GM23338 (cell line): Measurements from ENCODE around the gene TRIO. TPM values are rescaled to one million over a fixed set of nuclear protein-coding genes. Genes with fewer than 3 reads are reported as not detected.

Experiments
- ATAC-seq: fragments of 200-7000 bp; cut with Tn5 transposase; 3 replicates; pipeline ENCODE4 v1.9.1; 2020
- DNase-seq: peaks from one replicate; pipeline ENCODE4 v3.0.0-alpha.2; 2015; ENCODE audit warnings: low spot score
- H2AFZ ChIP-seq: fragments of 200-600 bp; sonication (generic); 2 replicates; pipeline ENCODE4 v1.8.0; 2016; ENCODE audit warnings: antibody characterized with exemption, mild to moderate bottlenecking, moderate library complexity
- H3F3A ChIP-seq: fragments of 200-600 bp; sonication (generic); replicated peaks from 2 replicates; pipeline ENCODE4 v1.8.0; 2017; ENCODE audit warnings: antibody characterized with exemption, mixed run types, low read depth
- H3K27ac ChIP-seq: fragments of 200-600 bp; sonication (generic); 2 replicates; pipeline ENCODE4 v1.6.1; 2016; ENCODE audit warnings: low read depth
- H3K27me3 ChIP-seq: fragments of 200-600 bp; sonication (generic); 2 replicates; pipeline ENCODE4 v1.8.0; 2016; ENCODE audit warnings: mild to moderate bottlenecking, mixed run types, moderate library complexity; ENCODE audit not compliant: insufficient read depth
- H3K36me3 ChIP-seq: fragments of 200-600 bp; sonication (generic); 2 replicates; pipeline ENCODE4 v1.8.0; 2016; ENCODE audit warnings: mild to moderate bottlenecking; ENCODE audit not compliant: insufficient read depth
- H3K4me1 ChIP-seq: fragments of 200-600 bp; sonication (generic); 2 replicates; pipeline ENCODE4 v1.8.0; 2016; ENCODE audit warnings: mild to moderate bottlenecking, moderate library complexity; ENCODE audit not compliant: insufficient read depth
- H3K4me2 ChIP-seq: fragments of 200-600 bp; sonication (generic); 2 replicates; pipeline ENCODE4 v1.7.1; 2017; ENCODE audit warnings: mixed run types
- H3K4me3 ChIP-seq: fragments of 200-600 bp; sonication (generic); 2 replicates; pipeline ENCODE4 v1.6.1; 2016; ENCODE audit warnings: mixed run types
- H3K79me2 ChIP-seq: fragments of 200-600 bp; sonication (generic); replicated peaks from 2 replicates; pipeline ENCODE4 v1.8.0; 2017; ENCODE audit warnings: mild to moderate bottlenecking; ENCODE audit not compliant: insufficient read depth
- H3K9me2 ChIP-seq: fragments of 200-600 bp; sonication (generic); 2 replicates; pipeline ENCODE4 v1.8.0; 2017; ENCODE audit not compliant: insufficient read depth
- H4K20me1 ChIP-seq: fragments of 200-600 bp; sonication (generic); replicated peaks from 2 replicates; pipeline ENCODE4 v1.8.0; 2017; ENCODE audit warnings: mild to moderate bottlenecking; ENCODE audit not compliant: insufficient read depth
- H3K27ac Mint-ChIP-seq: 2 replicates; pipeline ENCODE4 v1.8.0; 2020; ENCODE audit warnings: inconsistent platforms, mild to moderate bottlenecking, moderate library complexity, mixed read lengths
- H3K27me3 Mint-ChIP-seq: 3 replicates; pipeline ENCODE4 v1.8.0; 2022; ENCODE audit warnings: low read depth, mild to moderate bottlenecking, moderate library complexity, mixed read lengths, inconsistent platforms; ENCODE audit not compliant: insufficient read depth, poor library complexity
- H3K36me3 Mint-ChIP-seq: 3 replicates; pipeline ENCODE4 v1.8.0; 2021; ENCODE audit warnings: low read depth, mild to moderate bottlenecking, inconsistent platforms, moderate library complexity, mixed read lengths
- H3K4me1 Mint-ChIP-seq: 3 replicates; pipeline ENCODE4 v1.8.0; 2020; ENCODE audit warnings: mild to moderate bottlenecking, inconsistent platforms, mixed read lengths
- H3K4me3 Mint-ChIP-seq: 3 replicates; pipeline ENCODE4 v1.8.0; 2021; ENCODE audit warnings: moderate library complexity, mild to moderate bottlenecking, inconsistent platforms, mixed read lengths
- H3K9me3 Mint-ChIP-seq: 3 replicates; pipeline ENCODE4 v1.8.0; 2020; ENCODE audit warnings: moderate library complexity, mild to moderate bottlenecking, inconsistent platforms, mixed read lengths
- CREB1 ChIP-seq: fragments of 250-450 bp; sonication (Bioruptor Pico); IDR thresholded peaks from 2 replicates; pipeline ENCODE4 v1.5.0; 2020; ENCODE audit warnings: low read depth, mild to moderate bottlenecking, moderate library complexity
- EZH2 ChIP-seq: fragments of 200-600 bp; sonication (generic); IDR thresholded peaks from one replicate; pipeline ENCODE4 v1.8.0; 2017; ENCODE audit warnings: antibody characterized with exemption, mild to moderate bottlenecking, low read depth; ENCODE audit not compliant: unreplicated experiment
- EZH2phosphoT487 ChIP-seq: fragments of 200-600 bp; sonication (generic); IDR thresholded peaks from one replicate; pipeline ENCODE4 v1.8.1; 2018; ENCODE audit warnings: antibody characterized with exemption; ENCODE audit not compliant: unreplicated experiment
- JUNB ChIP-seq: IDR thresholded peaks from one replicate; pipeline ENCODE4 v1.6.1; 2016; ENCODE audit warnings: antibody characterized with exemption; ENCODE audit not compliant: unreplicated experiment
- NANOG ChIP-seq: IDR thresholded peaks from 2 replicates; pipeline ENCODE4 v1.6.1; 2016; ENCODE audit warnings: antibody characterized with exemption, borderline replicate concordance
- POLR2AphosphoS5 ChIP-seq: IDR thresholded peaks from 2 replicates; pipeline ENCODE4 v1.6.1; 2016; ENCODE audit warnings: antibody characterized with exemption, low read depth
- STAT1 ChIP-seq: IDR thresholded peaks from one replicate; pipeline ENCODE4 v1.6.1; 2016; ENCODE audit warnings: antibody characterized with exemption; ENCODE audit not compliant: unreplicated experiment
- ZNF114 ChIP-seq: fragments of 250-450 bp; sonication (Bioruptor Pico); IDR thresholded peaks from 2 replicates; pipeline ENCODE4 v1.5.0; 2020; ENCODE audit warnings: mild to moderate bottlenecking, moderate library complexity
- ZNF331 ChIP-seq: fragments of 250-450 bp; sonication (Bioruptor Pico); IDR thresholded peaks from 2 replicates; pipeline ENCODE4 v1.5.0; 2020; ENCODE audit warnings: low read depth, mild to moderate bottlenecking, moderate library complexity
- polyA plus RNA-seq: library from polyadenylated mRNA; unstranded; fragments of >200 nt; fragmentation: Nextera tagmentation; extraction: Ambion mirVana; gene quantifications from 2 replicates; pipeline ENCODE4 v1.2.1, GENCODE V29; 2016
- total RNA-seq: library from RNA; depleted of rRNA; stranded (reverse); fragments of >200 nt; shearing (Covaris generic); gene quantifications from 2 replicates; pipeline ENCODE4 v1.2.3, GENCODE V29; 2014
- TF ChIP-seq, protein P1 (sequence below), 2 experiments: fragments of 200-600 bp in 1 of 2; sonication (generic) in 1 of 2; conservative IDR thresholded peaks; 2 replicates each; pipeline versions ENCODE4 v1.5.1 to v1.6.1; 2016 to 2017; ENCODE audit warnings: antibody characterized with exemption in 2 of 2, low read depth in 2 of 2, mild to moderate bottlenecking in 2 of 2, moderate library complexity in 1 of 2
- TF ChIP-seq, protein P2 (sequence below): IDR thresholded peaks from one replicate; pipeline ENCODE4 v1.6.1; 2018; ENCODE audit warnings: antibody characterized with exemption; ENCODE audit not compliant: unreplicated experiment
- TF ChIP-seq, protein P3 (sequence below): IDR thresholded peaks from 2 replicates; pipeline ENCODE4 v1.6.1; 2016; ENCODE audit warnings: antibody characterized with exemption
- TF ChIP-seq, protein P4 (sequence below): fragments of 250-450 bp; sonication (Bioruptor Pico); IDR thresholded peaks from 2 replicates; pipeline ENCODE4 v1.5.0; 2020; ENCODE audit warnings: mild to moderate bottlenecking, moderate library complexity

The TRIO gene
- total and polyA plus RNA-seq, 2 experiments from 2014 or later = 13.8 to 113 TPM

DNA sequence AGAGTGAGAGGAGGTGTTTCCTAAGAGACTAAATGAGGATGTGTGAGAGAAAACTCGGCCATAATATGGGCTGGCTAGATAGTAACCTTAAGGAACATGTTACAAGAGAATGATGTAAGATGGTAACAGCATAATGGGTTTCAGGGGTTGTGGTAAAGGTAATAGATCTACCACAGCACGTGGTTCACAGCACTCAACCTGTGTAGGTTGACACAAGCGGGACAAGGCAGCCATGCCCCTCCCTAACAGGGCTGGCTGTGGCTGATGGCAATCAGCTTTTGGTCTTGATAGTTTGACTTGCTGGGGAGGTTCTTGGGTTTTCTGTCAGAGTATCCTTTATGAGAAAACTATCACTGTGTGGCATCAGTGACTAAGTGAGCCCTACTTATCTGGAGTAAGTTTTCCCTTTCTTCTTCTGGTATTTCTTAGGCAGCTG, 138.6 kb downstream of the TRIO start:
- Histone ChIP-seq H3F3A (no peaks in the 10 kb centered on the region), H4K20me1 (peaks cover 7% of the 10 kb centered on the region), H3K79me2 (peaks cover 83% of the 10 kb centered on the region), H3K4me2 (no peak overlapping the region), H3K9me2 (no peaks in the 10 kb centered on the region), H3K27ac (no peak overlapping the region), H2AFZ (no peak overlapping the region), H3K27me3 (no peaks in the 10 kb centered on the region), H3K4me3 (no peak overlapping the region), H3K4me1 (peaks cover 22% of the 10 kb centered on the region), H3K36me3 (no peaks in the 10 kb centered on the region)
- DNase-seq (no peak), ATAC-seq (no peak)
- H3K9me3 Mint-ChIP-seq = no peaks in the 10 kb centered on the region
- H3K4me3 Mint-ChIP-seq = no peak overlapping the region
- H3K27ac Mint-ChIP-seq = no peak overlapping the region
- H3K27me3 Mint-ChIP-seq = no peaks in the 10 kb centered on the region
- H3K36me3 Mint-ChIP-seq = peaks cover 12% of the 10 kb centered on the region; the same call in 2 of the 3 replicates
- peaks cover 33% of the 10 kb centered on the region for H3K4me1 Mint-ChIP-seq
- no peak for TF ChIP-seq EZH2phosphoT487
- no peak for TF ChIP-seq NANOG
- TF ChIP-seq, protein P1, sequence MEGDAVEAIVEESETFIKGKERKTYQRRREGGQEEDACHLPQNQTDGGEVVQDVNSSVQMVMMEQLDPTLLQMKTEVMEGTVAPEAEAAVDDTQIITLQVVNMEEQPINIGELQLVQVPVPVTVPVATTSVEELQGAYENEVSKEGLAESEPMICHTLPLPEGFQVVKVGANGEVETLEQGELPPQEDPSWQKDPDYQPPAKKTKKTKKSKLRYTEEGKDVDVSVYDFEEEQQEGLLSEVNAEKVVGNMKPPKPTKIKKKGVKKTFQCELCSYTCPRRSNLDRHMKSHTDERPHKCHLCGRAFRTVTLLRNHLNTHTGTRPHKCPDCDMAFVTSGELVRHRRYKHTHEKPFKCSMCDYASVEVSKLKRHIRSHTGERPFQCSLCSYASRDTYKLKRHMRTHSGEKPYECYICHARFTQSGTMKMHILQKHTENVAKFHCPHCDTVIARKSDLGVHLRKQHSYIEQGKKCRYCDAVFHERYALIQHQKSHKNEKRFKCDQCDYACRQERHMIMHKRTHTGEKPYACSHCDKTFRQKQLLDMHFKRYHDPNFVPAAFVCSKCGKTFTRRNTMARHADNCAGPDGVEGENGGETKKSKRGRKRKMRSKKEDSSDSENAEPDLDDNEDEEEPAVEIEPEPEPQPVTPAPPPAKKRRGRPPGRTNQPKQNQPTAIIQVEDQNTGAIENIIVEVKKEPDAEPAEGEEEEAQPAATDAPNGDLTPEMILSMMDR (conservative IDR thresholded peaks at IDR 0.05; ENCODE audit: low read depth in 2 of 2) = no peak
- TF ChIP-seq, protein P2, sequence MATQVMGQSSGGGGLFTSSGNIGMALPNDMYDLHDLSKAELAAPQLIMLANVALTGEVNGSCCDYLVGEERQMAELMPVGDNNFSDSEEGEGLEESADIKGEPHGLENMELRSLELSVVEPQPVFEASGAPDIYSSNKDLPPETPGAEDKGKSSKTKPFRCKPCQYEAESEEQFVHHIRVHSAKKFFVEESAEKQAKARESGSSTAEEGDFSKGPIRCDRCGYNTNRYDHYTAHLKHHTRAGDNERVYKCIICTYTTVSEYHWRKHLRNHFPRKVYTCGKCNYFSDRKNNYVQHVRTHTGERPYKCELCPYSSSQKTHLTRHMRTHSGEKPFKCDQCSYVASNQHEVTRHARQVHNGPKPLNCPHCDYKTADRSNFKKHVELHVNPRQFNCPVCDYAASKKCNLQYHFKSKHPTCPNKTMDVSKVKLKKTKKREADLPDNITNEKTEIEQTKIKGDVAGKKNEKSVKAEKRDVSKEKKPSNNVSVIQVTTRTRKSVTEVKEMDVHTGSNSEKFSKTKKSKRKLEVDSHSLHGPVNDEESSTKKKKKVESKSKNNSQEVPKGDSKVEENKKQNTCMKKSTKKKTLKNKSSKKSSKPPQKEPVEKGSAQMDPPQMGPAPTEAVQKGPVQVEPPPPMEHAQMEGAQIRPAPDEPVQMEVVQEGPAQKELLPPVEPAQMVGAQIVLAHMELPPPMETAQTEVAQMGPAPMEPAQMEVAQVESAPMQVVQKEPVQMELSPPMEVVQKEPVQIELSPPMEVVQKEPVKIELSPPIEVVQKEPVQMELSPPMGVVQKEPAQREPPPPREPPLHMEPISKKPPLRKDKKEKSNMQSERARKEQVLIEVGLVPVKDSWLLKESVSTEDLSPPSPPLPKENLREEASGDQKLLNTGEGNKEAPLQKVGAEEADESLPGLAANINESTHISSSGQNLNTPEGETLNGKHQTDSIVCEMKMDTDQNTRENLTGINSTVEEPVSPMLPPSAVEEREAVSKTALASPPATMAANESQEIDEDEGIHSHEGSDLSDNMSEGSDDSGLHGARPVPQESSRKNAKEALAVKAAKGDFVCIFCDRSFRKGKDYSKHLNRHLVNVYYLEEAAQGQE = no peak
- no peak for TF ChIP-seq EZH2
- TF ChIP-seq POLR2AphosphoS5 = no peak
- no peak for TF ChIP-seq JUNB
- TF ChIP-seq CREB1 (CRISPR knock-in tag) = no peak
- no peak for TF ChIP-seq ZNF331
- TF ChIP-seq, protein P3, sequence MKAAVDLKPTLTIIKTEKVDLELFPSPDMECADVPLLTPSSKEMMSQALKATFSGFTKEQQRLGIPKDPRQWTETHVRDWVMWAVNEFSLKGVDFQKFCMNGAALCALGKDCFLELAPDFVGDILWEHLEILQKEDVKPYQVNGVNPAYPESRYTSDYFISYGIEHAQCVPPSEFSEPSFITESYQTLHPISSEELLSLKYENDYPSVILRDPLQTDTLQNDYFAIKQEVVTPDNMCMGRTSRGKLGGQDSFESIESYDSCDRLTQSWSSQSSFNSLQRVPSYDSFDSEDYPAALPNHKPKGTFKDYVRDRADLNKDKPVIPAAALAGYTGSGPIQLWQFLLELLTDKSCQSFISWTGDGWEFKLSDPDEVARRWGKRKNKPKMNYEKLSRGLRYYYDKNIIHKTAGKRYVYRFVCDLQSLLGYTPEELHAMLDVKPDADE = no peak
- no peak for TF ChIP-seq ZNF114
- no peak for TF ChIP-seq STAT1
- TF ChIP-seq, protein P4, sequence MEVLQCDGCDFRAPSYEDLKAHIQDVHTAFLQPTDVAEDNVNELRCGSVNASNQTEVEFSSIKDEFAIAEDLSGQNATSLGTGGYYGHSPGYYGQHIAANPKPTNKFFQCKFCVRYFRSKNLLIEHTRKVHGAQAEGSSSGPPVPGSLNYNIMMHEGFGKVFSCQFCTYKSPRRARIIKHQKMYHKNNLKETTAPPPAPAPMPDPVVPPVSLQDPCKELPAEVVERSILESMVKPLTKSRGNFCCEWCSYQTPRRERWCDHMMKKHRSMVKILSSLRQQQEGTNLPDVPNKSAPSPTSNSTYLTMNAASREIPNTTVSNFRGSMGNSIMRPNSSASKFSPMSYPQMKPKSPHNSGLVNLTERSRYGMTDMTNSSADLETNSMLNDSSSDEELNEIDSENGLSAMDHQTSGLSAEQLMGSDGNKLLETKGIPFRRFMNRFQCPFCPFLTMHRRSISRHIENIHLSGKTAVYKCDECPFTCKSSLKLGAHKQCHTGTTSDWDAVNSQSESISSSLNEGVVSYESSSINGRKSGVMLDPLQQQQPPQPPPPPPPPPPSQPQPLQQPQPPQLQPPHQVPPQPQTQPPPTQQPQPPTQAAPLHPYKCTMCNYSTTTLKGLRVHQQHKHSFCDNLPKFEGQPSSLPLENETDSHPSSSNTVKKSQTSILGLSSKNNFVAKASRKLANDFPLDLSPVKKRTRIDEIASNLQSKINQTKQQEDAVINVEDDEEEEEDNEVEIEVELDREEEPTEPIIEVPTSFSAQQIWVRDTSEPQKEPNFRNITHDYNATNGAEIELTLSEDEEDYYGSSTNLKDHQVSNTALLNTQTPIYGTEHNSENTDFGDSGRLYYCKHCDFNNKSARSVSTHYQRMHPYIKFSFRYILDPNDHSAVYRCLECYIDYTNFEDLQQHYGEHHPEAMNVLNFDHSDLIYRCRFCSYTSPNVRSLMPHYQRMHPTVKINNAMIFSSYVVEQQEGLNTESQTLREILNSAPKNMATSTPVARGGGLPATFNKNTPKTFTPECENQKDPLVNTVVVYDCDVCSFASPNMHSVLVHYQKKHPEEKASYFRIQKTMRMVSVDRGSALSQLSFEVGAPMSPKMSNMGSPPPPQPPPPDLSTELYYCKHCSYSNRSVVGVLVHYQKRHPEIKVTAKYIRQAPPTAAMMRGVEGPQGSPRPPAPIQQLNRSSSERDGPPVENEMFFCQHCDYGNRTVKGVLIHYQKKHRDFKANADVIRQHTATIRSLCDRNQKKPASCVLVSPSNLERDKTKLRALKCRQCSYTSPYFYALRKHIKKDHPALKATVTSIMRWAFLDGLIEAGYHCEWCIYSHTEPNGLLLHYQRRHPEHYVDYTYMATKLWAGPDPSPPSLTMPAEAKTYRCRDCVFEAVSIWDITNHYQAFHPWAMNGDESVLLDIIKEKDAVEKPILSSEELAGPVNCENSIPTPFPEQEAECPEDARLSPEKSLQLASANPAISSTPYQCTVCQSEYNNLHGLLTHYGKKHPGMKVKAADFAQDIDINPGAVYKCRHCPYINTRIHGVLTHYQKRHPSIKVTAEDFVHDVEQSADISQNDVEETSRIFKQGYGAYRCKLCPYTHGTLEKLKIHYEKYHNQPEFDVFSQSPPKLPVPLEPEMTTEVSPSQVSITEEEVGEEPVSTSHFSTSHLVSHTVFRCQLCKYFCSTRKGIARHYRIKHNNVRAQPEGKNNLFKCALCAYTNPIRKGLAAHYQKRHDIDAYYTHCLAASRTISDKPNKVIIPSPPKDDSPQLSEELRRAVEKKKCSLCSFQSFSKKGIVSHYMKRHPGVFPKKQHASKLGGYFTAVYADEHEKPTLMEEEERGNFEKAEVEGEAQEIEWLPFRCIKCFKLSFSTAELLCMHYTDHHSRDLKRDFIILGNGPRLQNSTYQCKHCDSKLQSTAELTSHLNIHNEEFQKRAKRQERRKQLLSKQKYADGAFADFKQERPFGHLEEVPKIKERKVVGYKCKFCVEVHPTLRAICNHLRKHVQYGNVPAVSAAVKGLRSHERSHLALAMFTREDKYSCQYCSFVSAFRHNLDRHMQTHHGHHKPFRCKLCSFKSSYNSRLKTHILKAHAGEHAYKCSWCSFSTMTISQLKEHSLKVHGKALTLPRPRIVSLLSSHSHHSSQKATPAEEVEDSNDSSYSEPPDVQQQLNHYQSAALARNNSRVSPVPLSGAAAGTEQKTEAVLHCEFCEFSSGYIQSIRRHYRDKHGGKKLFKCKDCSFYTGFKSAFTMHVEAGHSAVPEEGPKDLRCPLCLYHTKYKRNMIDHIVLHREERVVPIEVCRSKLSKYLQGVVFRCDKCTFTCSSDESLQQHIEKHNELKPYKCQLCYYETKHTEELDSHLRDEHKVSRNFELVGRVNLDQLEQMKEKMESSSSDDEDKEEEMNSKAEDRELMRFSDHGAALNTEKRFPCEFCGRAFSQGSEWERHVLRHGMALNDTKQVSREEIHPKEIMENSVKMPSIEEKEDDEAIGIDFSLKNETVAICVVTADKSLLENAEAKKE (CRISPR knock-in tag) = no peak
